Suppressor macrophage treated with lipopolysaccharide for 1 hour (primary cell): ENCODE results near the gene CNOT1.

Source experiments
- DNase-seq, 3 donors: peaks; one replicate each; pipeline ENCODE4 v3.0.0-alpha.2; 2020 to 2022

Gene CNOT1

GRCh38 chr16:58515871-58516767, 113.5 kb downstream of the CNOT1 start:
- DNase-seq: peak in 2 of 3 donors; percentile 3 to 31

- peak; percentile 84 to 95 (median 91) for DNase-seq
Measured at GRCh38 chr16:58515125-58515870, 114.3 kb downstream of the CNOT1 start, which contains the start of gene SETD6. SETD6 (plus strand) TSS chr16:58515517; CDS start chr16:58515538, 21 bp downstream.

GRCh38 chr16:58513874-58514273, 115.8 kb downstream of the CNOT1 start:
- DNase-seq: no peak

GRCh38 chr16:58511933-58512815, 117.5 kb downstream of the CNOT1 start:
- peak; percentile 65 to 90 (median 82) for DNase-seq

- DNase-seq: no peak
Measured at GRCh38 chr16:58510776-58511628, 118.6 kb downstream of the CNOT1 start.

GRCh38 chr16:58510097-58510775, 119.4 kb downstream of the CNOT1 start:
- DNase-seq: no peak

- no peak for DNase-seq
Measured at GRCh38 chr16:58509256-58510096, 120.2 kb downstream of the CNOT1 start.

- no peak for DNase-seq
Measured at GRCh38 chr16:58508671-58509251, 120.9 kb downstream of the CNOT1 start.

GRCh38 chr16:58507963-58508670, 121.5 kb downstream of the CNOT1 start:
- no peak for DNase-seq

- DNase-seq: peak in 1 of 3 donors; percentile 17
Measured at GRCh38 chr16:58507195-58507962, 122.2 kb downstream of the CNOT1 start.

- DNase-seq: no peak
Measured at GRCh38 chr16:58506241-58507194, 123.1 kb downstream of the CNOT1 start.

- no peak for DNase-seq
Measured at GRCh38 chr16:58503863-58504688, 125.5 kb downstream of the CNOT1 start.

GRCh38 chr16:58503166-58503862, 126.3 kb downstream of the CNOT1 start:
- no peak for DNase-seq

- DNase-seq: no peak
Measured at GRCh38 chr16:58502217-58502921, 127.3 kb downstream of the CNOT1 start.
